Breast epithelium (tissue), 3 donors: Measurements from ENCODE around the gene CPTP.

Experiments
- POLR2AphosphoS5 ChIP-seq, 3 donors: sonication (generic); formaldehyde crosslinking; IDR thresholded peaks; one replicate each; pipeline ENCODE4 v1.6.1; 2017; ENCODE audit warnings: antibody characterized with exemption in 3 of 3
- TF ChIP-seq, protein P1 (sequence below), 3 donors: fragments of 450-650 bp; IDR thresholded peaks; one replicate each; pipeline ENCODE4 v1.5.1; 2016 to 2017; ENCODE audit warnings: antibody characterized with exemption in 3 of 3, mild to moderate bottlenecking in 3 of 3, moderate library complexity in 3 of 3

DNA sequence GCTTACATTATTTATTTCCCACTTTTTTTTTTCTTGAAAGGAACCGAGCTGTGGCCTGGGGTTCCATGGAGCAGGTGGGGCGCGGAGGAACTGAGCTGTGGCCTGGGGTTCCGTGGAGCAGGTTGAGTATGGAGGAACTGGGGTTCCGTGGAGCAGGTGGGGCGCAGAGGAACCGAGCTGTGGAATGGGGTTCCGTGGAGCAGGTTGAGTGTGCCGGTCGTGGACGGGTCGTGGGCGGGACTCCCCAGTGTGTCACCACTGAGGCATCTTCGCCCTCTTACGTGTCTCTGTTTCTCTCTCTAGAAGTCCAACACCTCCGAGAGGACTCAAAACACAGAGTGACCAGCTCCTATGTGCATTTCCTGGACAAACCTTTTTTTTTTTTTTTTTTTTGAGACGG lies 45.6 kb upstream of the CPTP start:
- TF ChIP-seq, protein P1, sequence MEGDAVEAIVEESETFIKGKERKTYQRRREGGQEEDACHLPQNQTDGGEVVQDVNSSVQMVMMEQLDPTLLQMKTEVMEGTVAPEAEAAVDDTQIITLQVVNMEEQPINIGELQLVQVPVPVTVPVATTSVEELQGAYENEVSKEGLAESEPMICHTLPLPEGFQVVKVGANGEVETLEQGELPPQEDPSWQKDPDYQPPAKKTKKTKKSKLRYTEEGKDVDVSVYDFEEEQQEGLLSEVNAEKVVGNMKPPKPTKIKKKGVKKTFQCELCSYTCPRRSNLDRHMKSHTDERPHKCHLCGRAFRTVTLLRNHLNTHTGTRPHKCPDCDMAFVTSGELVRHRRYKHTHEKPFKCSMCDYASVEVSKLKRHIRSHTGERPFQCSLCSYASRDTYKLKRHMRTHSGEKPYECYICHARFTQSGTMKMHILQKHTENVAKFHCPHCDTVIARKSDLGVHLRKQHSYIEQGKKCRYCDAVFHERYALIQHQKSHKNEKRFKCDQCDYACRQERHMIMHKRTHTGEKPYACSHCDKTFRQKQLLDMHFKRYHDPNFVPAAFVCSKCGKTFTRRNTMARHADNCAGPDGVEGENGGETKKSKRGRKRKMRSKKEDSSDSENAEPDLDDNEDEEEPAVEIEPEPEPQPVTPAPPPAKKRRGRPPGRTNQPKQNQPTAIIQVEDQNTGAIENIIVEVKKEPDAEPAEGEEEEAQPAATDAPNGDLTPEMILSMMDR (IDR thresholded peaks at IDR 0.05), result no peak
- TF ChIP-seq POLR2AphosphoS5 (IDR thresholded peaks at IDR 0.05), result no peak
